HG02970 (cell line): Measurements from ENCODE around the gene SCARB1.
"Not testable (repeated sequence)": the region's sequence is repeated elsewhere in the genome, so short reads cannot be mapped to it uniquely, and the experiment has no call there.

ENCODE experiments used
- ATAC-seq: cut with Tn5 transposase; IDR thresholded peaks from one replicate; pipeline ENCODE4 v1.9.1; 2021; ENCODE audit warnings: mild to moderate bottlenecking, moderate library complexity, moderate number of reproducible peaks; ENCODE audit not compliant: unreplicated experiment, low FRiP score

The SCARB1 gene

GRCh38 chr12:124863416-124864325, at the start of gene SCARB1:
TSS of gene SCARB1 (minus strand) at chr12:124863864. CDS start at chr12:124863720, 144 bp downstream.
- peak; percentile 71 for ATAC-seq

- ATAC-seq, result not testable (repeated sequence)
Observed at GRCh38 chr12:124912529-124913287, 49.0 kb upstream of the SCARB1 start.

GRCh38 chr12:124911521-124911920, 47.9 kb upstream of the SCARB1 start:
- not testable (repeated sequence) for ATAC-seq

- ATAC-seq, result no peak
Observed at GRCh38 chr12:124910561-124911478, 47.2 kb upstream of the SCARB1 start.

GRCh38 chr12:124909831-124910560, 46.3 kb upstream of the SCARB1 start:
- no peak for ATAC-seq

GRCh38 chr12:124906606-124907261, 43.1 kb upstream of the SCARB1 start:
- ATAC-seq, result peak; percentile 53

- ATAC-seq, result no peak
Observed at GRCh38 chr12:124904306-124905098, 40.8 kb upstream of the SCARB1 start.

- no peak for ATAC-seq
Observed at GRCh38 chr12:124902916-124903315, 39.3 kb upstream of the SCARB1 start.

- no peak for ATAC-seq
Observed at GRCh38 chr12:124901003-124901402, 37.3 kb upstream of the SCARB1 start.

GRCh38 chr12:124900345-124900795, 36.7 kb upstream of the SCARB1 start:
- not testable (repeated sequence) for ATAC-seq

- ATAC-seq, result no peak
Observed at GRCh38 chr12:124898923-124899294, 35.2 kb upstream of the SCARB1 start.

- ATAC-seq, result no peak
Observed at GRCh38 chr12:124898200-124898922, 34.7 kb upstream of the SCARB1 start.

GRCh38 chr12:124896461-124896860, 32.8 kb upstream of the SCARB1 start:
- no peak for ATAC-seq

- ATAC-seq, result no peak
Observed at GRCh38 chr12:124893792-124894516, 30.3 kb upstream of the SCARB1 start.

GRCh38 chr12:124888260-124888659, 24.6 kb upstream of the SCARB1 start:
- no peak for ATAC-seq

- ATAC-seq, result not testable (repeated sequence)
Observed at GRCh38 chr12:124887766-124888165, 24.1 kb upstream of the SCARB1 start.
